HG03139 (cell line): ENCODE results near the gene MEP1A.
"Not testable (repeated sequence)": the region's sequence is repeated elsewhere in the genome, so short reads cannot be mapped to it uniquely, and the experiment has no call there.

Source experiments
- ATAC-seq: cut with Tn5 transposase; IDR thresholded peaks from one replicate; pipeline ENCODE4 v1.9.1; 2021; ENCODE audit not compliant: unreplicated experiment

Gene MEP1A, protein sequence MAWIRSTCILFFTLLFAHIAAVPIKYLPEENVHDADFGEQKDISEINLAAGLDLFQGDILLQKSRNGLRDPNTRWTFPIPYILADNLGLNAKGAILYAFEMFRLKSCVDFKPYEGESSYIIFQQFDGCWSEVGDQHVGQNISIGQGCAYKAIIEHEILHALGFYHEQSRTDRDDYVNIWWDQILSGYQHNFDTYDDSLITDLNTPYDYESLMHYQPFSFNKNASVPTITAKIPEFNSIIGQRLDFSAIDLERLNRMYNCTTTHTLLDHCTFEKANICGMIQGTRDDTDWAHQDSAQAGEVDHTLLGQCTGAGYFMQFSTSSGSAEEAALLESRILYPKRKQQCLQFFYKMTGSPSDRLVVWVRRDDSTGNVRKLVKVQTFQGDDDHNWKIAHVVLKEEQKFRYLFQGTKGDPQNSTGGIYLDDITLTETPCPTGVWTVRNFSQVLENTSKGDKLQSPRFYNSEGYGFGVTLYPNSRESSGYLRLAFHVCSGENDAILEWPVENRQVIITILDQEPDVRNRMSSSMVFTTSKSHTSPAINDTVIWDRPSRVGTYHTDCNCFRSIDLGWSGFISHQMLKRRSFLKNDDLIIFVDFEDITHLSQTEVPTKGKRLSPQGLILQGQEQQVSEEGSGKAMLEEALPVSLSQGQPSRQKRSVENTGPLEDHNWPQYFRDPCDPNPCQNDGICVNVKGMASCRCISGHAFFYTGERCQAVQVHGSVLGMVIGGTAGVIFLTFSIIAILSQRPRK

DNA sequence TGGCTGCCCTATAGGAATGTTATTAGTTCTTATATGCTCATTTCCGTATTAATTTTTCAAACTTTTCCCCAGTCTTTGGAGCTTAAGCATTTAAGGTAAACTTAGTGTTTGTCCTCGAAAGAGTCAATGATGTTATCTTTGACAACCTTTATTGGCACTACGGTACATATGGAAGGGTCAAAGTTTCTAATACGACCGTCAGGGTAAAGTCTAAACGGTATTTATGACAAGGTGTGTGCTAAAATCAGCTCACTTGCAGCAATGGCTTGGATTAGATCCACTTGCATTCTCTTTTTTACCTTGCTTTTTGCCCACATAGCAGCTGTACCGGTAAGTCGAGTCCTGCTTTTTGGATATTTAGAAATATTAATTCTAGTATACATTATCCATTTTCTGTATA is at the start of gene MEP1A:
Gene MEP1A (plus strand): TSS at position 252 of the 400 bp plus-strand sequence. CDS start 10 bp downstream, at position 262.
- ATAC-seq, result no peak

DNA sequence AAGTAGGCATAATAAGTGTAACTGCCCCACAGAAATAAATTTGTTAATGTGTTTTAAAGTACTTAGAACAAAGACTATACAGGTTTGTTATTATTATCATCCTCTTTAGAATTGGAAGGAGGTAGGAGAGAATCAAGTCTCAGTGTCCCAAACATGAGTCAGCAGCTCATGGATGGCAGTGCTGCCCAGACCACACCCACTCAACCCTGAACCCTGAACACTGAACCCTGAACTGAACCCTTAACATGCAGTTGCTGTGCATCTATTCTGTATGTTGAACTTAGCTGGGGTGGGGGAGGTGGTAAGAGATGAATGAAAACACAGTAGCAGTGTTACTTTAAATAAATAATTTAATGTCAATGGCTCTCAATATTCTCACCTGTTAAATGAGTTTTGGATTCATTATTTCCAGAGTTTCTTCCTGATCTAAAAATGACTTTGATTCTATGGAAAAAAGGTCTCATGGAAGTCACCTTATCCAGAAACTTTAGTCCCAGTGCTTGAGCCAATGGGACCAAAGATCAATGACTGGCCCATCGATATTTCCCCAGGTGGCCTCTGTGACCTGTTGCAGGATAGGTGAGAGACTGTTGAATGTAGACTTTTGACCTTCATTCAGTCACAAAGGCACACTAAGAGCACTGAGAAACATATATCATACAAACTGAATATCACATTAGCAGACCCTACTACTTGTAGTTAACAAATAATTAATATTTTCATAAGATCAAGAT is 49.6 kb upstream of the MEP1A start:
- ATAC-seq, result no peak

DNA sequence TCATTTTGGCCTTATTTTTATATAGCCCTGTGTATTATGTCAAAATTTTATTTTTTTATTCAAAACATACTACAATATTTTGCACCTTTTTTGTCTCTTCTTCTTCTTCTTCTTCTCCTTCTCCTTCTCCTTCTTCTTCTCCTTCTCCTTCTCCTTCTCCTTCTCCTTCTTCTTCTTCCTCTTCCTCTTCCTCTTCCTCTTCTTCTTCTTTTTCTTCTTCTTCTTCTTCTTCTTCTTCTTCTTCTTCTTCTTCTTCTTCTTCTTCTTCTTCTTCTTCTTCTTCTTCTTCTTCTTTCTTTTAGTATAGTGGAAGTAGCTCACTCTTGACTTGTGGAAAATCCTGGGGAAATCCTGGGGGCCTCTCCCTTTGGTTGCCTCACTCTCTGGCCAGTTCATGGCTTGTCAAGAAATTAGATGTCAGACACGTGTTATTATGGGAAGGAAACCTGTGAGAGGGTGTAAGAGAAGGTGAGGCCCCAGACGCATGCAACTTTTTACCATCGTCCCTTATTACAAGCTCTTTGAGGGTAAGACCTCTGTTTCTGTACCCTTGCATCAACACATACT is 48.9 kb upstream of the MEP1A start:
- not testable (repeated sequence) for ATAC-seq

DNA sequence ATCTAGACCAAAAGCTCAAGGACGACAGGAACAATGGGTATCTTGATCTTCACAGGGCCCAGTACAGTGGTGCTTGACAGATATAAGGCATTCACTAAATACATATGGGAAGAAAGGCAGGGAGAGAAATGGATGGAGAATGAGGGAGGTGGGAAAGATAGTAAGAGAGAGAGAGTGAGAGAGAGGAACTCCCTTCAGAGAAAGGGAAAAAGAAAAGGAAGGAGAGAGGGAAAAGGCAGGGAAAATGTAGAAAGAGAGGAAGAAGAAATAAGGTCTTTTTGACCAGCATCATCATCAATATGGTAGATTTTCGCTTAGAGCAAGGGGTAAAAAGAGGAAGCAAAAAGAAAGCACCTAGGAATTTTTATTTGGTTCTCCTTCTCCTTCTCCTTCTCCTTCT is 47.2 kb upstream of the MEP1A start:
- no peak for ATAC-seq

DNA sequence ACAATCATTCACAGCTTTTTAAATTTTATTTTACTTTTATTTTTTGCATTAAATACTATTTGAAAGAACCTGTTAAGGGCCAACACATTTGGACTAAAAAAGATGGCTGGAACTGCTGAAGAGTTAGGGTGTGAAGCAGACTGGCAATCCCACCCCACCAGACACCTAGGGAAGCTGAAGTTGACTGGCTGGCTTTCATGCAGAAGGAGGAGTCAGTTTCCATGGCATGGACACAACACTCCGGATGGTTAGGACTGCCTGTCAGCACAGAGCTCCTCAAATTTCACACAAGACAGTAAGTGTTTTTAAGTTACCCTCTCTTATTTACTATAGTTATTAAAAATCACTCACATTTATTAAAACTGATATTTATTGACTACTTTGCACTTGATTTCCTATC is 46.5 kb upstream of the MEP1A start, which contains the start of gene ANKRD66:
Gene ANKRD66 (plus strand): TSS at position 238 of the 400 bp plus-strand sequence. CDS start 5,016 bp downstream, outside the sequence.
- no peak for ATAC-seq

DNA sequence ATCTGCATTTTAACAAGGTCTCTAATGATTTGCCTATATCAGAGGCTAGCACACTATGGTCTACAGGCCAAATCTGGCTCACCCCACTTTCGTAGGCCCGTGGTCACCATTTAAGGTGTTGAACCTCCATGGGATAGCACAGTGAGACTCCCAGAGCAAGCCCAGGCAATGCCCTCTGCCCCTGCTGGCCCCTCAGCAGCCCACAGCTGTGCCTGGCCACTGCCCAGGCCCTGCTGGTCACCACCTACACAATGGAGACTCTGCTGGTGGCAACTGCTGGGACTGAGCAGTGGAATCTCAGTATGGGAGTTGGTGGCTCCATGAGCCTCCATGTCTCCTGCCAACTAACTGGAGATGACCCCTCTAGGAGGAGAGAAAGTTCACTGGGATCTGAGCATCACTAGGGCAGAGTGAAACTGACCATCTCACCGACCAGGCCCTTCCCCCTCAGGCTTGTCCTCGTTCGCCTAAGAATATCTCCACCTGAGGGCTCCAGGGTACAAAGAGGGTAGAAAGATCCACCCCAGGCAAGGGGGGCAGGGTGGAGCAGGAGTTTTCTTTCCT is 44.2 kb upstream of the MEP1A start:
- ATAC-seq, result no peak

DNA sequence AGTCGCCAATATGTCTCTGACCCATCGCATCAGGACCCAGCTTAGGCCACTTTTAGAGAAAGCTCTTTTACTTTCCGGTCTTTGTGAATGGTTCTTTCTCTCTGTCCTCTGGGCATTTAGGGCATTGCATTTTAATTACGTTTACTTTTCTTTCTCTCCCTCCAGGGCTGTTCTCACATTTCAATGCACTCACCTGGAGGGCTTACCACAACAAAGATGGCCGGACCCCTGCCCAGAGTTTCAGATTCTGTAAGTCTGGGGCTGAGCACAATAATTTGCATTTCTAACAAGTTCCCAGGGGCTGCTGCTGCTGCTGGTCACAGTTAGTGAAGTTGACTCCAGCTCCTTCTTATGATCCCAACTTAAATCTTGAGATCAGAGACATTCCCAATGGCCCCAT is 43.5 kb upstream of the MEP1A start:
- ATAC-seq, result no peak

DNA sequence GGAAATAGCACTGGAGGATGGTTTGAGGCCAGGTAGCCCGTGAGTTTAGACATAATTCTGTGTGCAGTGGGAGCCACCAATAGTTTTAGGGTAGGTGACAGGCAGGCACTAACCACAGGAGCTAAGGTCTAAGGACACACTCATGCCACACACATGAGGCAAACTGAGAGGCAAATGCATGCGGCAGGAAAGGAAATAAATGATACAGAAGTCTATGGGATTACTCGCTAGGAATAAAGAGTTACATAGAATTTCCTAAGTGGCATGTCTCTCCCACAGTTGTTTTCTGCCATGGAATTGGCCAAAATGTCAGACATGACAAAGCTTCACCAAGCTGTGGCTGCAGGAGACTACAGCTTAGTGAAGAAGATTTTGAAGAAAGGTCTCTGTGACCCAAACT is 41.5 kb upstream of the MEP1A start:
- no peak for ATAC-seq

DNA sequence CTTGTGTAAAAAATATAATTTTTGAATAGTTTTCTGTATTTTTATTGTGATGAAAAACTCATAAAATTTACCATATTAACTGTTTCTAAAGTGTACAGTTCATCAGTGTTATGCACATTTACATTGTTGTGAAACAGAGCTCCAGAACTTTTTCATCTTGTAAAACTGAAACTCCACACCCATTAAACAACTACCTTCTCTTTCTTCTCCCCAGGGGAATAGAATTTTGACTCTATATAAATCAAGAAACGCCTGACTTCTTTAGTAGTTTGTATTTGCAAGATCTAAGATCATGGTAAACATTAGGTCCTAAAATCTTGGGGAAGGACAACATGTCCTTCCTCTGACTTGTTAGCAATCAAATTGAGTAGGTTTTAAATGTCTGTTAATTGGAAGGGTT is 37.3 kb upstream of the MEP1A start:
- no peak for ATAC-seq

DNA sequence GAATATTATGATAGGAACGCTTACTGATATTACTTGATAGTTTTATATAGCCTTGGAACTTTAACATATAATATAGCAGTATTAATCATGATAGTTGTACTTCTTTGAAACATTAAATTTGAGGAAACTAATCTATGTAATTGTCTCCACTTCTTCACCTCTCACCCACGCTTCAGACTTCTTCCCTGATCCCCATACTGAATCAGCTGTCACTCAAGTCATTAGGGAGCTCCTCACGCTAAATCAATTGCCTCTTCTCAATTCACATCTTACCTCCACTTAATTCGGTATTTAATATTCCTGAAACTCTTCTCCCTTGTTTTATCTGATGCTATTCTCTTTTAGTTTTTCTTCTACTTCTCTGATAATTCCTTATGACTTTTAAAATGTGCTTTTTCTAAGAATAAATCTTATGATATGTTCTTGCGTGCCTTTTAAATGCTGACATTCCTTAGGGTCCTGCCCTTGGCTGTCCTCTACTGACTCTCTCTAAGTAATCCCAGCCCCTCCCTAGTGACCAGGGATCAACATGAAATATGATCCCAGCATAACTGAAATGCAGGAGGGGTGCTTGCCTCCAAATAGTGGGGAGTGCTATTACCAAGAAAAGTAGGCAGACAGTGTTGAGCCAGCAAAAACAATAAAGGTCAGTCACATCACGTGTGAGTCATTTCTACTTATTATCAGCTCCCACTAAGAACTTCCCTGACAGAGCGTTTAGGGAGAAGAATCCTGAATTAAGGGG is 36.5 kb upstream of the MEP1A start:
- no peak for ATAC-seq

DNA sequence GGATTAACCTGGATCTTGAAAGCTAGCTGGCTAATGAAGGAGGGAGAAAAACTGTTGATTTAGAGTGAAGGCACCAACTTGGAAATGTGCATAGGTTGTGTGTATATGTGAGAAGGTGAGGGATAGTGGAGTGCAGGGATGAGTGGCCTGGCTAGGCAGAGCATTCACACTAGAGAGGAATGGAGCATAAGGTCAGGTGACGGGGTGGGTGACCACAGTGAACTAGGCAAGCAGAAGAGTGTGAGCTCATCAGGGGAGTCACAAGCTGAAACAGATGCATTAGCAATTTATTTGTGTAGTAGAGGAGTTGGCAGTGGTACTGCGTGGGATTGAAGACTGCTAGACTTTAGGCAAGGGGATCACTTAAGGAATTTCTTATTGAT is 36.0 kb upstream of the MEP1A start:
- ATAC-seq, result no peak

DNA sequence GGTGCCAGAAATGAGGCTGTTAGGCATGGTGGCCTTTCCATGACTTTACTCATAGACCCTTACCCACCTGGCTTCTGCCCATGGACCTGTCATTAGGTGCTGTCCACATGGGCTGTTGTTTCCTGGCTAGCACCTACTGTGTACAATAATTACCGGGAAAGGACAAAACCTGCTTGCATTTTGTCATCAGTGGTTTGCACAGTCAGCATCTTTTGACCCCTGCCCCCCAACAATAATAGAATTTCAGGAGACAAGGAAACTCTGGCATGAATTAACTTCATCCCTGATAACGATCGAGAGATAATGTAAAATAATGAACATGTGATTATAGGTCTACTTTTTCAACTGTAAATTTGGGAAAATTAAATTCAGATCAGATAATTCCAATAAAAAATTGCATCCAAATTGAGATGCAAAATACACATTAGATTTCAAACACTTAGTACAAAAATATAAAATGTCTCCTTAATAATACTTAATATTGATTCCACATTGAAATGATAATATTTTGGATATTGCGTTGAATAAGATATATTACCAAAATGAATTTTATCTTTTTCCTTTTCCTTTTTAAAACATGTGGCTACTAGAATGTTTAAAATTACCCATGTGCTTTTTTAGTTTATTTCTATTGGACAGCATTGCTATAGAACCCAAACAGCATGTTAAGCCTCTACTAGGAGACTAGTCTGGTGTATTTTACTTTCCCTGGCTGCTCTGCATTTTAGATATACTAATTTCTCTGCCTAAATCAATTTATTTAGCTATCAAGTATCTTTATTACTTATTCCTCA is 34.0 kb upstream of the MEP1A start:
- ATAC-seq, result no peak

DNA sequence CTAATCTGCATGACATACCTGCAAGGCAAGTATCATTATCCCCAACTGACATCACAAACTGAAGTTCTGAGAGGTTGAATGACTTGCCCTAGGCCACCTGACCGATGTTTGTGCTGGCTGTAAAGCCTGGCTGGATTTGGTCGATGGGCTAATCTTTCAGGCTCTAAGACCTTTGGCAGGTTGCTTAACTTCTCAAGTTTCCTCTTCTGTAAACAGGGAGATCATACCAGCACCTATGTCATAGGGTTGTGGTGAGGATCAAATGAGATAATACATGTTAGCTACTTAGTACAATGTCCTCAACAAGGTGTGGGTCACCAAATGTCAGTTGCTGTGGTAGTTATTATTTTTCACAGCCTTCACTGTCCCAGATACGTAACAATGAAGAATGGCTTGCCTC is 32.3 kb upstream of the MEP1A start:
- no peak for ATAC-seq

DNA sequence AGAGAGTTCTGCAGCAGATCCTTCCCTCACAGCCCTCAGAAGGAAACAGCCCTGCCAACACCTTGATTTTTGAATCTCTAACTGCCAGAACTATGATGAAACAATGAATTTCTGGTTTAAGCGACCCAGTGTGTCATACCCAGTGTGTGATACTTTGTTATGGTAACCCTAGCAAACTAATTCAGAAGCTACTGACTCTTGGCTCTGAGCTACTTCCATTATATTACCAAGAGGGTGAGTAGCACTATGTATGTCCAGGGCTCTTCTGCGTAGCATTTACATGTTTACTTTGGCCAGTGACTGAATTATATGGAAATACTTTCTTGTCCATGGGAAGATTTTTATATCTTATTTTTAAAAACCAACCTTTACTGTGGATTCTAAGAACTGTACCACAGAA is 29.7 kb upstream of the MEP1A start:
- ATAC-seq, result no peak

DNA sequence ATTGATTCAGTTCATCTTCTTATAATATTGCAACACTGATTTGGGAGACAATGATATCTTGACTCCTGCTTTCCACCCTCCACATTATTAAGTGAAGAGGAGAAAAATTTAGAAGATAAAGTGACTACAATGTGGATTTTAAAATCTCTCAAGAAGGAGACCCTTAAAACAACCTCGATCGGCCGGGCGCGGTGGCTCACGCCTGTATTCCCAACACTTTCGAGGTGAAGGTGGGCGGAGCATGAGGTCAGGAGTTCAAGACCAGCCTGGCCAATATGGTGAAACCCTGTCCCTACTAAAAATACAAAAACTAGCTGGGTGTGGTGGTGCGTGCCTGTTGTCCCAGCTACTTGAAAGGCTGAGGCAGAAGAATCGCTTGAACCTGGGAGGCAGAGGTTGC is 28.9 kb upstream of the MEP1A start:
- ATAC-seq, result not testable (repeated sequence)

DNA sequence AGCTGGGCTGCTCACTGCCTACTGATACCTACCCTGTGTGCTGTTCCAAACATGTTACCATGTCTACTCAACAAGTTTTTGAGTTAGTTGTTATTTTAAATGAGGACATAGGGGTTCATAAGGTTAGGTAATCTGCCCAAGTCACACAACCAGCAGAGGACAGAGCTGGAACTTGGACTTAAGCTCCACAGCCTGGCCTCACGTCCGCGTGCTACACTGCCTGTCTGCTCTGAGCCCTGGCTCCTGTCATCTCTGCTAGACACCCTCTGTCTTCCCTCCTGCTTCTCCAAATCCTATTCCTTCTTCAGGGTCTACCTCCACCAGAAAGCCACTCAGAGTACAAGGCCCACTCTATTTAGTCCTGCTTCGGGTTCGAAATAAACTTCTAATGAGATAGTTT is 28.2 kb upstream of the MEP1A start:
- ATAC-seq, result no peak

DNA sequence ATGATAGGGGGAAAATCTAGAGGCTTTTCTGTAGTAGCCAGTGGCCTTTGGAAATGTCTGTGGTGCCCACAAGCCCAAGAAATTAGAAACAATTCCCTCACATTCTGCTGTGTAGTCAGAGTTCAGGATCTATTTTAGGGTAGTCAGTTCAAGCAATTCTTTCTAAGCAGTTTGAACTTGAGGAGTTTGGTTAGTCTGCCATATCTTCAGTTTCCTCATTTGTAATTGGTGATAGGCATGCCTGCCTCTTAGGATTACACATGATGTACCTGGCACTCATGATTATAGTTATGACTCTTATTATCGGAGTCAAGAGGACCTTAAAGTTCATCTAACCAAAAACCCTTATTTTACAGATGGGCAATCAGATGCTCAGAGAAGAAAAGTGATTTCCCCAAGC is 21.2 kb upstream of the MEP1A start:
- no peak for ATAC-seq

DNA sequence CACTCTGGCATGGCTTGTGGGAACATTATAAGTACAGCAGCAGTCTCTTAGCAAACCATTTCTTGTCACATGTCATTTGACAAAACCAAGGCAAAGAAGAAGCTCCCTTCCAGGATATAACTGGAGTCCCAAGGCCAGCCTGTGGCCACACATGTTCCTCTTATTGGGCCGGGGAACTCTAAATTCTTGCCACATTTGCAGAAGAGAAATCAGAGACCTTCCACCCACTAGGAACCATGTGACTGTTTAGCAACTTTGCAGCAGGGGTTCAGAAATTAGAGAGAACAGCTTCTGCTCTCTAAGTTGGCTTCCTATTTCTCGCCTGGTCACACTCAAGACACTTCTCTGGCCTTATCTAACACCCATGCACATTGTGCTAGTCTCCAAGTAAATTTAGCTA is 20.4 kb upstream of the MEP1A start:
- ATAC-seq, result no peak

DNA sequence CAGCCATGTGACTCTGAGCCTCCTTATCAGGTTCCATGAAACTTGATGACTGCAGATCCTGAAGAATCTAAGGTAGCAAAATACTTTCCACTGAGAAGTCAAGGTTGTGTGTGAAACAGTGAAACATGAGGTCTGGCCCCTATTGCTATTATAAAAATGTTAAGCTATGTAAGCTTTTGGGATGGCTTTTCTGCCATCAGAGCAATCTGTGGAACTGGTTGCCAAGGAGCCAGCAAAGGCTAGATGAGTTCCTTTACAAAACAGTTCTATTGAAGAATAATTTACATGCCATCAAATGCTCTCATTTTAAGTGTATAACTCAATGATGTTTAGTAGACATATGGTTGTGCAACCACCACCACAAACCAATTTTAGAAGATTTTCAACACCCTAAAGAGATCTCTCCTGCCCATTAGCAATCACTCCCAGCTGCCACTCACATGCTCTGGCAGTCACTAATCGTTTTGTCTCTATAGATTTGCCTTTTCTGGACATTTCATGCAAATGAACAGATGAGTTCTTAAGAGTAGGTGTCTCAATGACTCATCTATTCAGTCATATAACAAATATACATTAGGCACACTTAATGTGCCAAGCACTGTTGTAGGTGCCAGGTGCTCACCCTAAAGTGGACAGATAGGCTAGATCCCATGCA is 19.9 kb upstream of the MEP1A start:
- ATAC-seq, result no peak
